Activated CD4-positive, CD25-positive, alpha-beta regulatory T cell treated with anti-CD3 and anti-CD28 coated beads, Interleukin-2, amount 50 U/mL, for 24 hours (primary cell): ENCODE results near the gene PLB1.

Experiments used
- ATAC-seq, 2 donors: fragments of 150-1000 bp; cut with Tn5 transposase; one replicate each; pipeline ENCODE4 v1.10.0; 2021; ENCODE audit warnings: mild to moderate bottlenecking in 1 of 2, moderate library complexity in 1 of 2

PLB1 gene

DNA sequence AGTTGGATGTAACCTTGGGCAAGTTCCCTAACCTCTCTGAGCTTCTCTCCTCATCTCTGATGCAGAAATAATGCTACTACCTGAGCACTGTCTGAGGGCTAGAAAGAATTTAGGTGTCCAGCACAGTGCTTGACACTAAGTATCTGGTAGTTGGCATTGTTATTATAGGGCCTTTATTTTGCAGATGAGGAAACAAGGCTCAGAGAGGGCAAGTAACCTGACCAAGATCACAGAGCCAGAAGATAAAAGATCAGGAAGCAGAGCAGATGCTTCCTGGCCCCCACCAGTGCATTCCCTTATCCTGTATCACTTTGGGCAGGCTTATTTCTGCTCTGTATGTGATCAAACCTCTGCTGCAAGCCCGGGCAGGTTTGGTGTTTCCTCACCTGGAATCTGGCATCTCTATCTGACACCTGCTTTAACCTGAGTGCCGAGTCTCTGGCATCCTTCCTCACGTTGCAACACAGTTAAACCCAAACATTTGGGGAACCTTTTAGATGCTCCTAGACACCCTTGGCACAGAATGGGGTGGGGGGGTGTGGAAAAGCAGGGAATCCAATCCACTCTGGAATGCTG lies 69.9 kb downstream of the PLB1 start:
- ATAC-seq, result no peak

DNA sequence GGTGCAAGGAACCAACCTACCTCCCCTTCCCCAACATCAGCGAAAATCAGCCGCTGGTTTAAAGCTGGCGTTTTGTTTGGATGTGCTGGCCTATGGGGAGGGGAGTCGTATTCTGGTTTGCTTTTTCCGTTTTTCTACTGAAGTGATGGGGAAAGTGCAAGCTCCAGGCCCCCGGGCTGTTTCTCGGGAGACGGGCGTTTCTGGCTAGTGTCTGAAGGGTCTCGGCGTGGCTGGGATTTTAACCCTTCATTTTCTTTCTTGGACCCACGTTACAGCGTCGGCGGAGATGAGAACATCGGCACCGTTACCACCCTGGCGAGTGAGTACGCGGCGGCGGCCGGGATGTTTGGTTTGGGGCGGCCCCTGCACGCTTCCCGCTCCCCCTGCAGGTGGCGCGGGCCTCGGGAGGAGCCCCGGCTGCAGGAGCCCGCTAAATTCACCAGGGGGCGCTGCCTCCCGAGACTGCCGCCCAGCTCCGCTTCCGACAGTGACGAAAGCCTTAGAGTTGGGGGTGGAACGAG lies 70.7 kb downstream of the PLB1 start:
- ATAC-seq, result peak; percentile 94 to 96

DNA sequence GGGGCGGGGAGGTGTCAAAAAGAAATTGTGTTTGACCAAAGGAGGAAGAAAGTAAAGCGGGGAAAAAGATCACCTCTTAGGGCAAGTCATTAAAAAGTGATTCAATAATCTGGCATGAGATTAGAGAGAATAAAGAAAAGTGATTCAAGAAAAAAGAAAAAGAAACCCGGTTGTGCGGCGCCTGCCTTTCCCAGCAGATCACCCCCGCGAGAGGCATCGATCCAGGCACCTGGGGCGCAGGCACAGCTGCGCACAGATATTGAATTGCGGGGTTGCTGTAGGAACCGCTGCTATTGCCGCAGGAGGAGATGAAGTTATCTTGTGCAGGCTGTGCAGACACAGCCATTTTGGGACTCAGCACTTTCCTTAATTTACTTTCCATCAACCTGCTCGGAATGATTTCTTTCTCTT lies 71.2 kb downstream of the PLB1 start:
- peak; percentile 17 to 22 for ATAC-seq

DNA sequence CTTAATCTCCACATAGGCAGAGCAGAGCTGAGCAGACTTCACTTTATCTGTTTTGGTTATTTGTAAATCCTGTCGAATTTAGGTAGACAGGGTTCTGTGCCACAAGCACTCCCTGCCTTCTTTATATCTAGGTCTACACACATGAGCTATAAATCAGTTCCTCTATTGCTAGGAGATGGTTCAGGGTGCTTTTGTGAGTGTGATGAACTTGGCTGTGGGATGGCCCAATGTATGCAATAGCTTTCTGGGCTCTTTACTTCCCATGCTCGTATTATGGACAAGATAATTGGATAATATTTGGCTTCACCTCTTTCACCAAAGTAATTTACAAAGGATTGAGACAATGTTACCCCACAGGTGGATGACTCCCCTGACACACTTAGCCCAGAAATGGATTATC lies 72.2 kb downstream of the PLB1 start:
- ATAC-seq, result no peak

- ATAC-seq, result no peak
Observed at GRCh38 chr2:28568533-28568932, 72.7 kb downstream of the PLB1 start.

DNA sequence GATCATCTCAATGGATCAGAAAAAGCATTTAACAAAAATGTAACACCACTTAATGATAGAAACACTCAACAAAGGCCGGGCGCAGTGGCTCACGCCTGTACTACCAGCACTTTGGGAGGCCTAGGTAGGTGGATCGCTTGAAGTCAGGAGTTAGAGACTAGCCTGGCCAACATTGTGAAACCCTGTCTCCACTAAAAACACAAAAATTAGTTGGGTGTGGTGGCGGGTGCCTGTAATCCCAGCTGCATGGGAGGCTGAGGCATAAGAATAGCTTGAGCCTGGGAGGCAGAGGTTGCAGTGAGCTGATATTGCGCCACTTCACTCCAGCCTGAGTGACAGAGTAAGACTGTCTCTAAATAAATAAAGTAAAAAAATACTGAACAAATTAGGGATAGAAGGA lies 74.6 kb downstream of the PLB1 start:
- no peak for ATAC-seq

DNA sequence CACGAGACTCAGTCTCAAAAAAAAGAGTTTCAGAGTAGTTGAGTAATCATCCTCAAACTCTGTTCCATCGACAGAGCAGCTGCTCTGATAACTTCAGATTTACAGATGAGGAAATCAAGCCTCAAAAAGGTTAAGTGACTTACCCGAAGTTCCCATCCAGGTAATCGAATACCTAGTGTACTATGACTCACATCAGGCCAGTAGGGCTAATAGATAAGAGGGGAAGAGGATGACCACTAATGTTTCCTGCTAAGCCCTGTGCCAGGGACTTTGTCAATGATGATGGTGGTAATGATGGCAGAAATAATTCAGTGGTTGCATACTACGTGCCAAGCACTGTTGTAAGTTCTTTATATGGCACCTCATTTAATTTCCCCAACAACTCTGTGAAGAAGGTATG lies 80.9 kb downstream of the PLB1 start:
- no peak for ATAC-seq

- ATAC-seq, result no peak
Observed at GRCh38 chr2:28577791-28578680, 82.2 kb downstream of the PLB1 start.

DNA sequence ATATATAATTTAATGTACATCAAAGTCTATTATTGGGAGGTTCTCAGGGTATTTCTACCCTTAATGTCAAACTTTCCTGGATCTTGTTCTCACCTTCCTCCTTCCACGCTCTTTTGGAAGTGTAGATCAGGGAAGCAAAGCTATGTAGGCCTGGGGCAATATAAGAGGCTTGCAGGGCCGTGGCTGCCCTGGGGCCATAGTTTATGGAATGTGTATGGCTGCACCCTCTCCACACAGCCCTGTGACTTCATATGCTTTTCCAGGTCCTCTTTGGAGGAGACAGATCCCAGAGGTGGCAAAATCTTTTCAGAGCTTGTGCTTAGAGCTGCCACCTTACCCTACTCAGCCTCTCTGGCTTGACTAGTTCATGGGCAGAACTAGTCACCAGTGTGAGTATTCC lies 82.9 kb downstream of the PLB1 start:
- ATAC-seq, result no peak

DNA sequence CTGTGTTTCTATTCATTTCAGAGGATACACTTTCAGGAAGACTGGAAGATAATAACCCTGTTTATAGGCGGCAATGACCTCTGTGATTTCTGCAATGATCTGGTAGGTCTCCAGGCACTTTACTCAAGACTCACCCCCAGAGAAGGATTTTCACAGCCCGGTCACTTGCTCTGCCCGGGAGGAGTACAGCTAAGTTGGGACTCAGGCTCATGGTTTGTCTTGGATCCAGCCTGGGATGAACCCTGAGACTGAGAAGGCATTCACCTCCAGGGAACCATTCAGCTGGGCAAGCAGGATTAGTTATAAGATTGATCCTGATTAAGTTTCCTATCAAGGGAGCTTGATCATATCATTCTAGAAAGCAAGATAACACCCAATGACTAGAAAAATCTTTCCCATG lies 83.7 kb downstream of the PLB1 start:
- no peak for ATAC-seq

DNA sequence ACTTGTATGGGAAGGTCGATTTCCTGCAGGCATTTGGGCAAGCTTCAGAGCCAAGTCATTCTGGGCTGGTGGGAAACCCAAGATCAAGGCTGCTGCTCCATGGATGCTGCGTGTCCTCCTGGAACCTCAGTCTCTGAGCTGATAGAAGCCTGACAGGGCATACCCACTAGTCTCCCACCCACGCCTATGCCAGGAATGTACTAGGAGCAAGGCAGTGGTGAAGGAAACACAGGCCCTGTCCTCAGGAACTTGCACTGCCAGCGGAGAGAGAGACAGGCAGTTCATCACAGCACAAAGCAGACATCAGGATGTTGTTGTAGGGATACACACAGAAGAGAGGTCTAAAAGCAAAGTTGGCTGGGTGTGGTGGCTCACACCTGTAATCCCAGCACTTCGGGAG lies 84.2 kb downstream of the PLB1 start:
- no peak for ATAC-seq

DNA sequence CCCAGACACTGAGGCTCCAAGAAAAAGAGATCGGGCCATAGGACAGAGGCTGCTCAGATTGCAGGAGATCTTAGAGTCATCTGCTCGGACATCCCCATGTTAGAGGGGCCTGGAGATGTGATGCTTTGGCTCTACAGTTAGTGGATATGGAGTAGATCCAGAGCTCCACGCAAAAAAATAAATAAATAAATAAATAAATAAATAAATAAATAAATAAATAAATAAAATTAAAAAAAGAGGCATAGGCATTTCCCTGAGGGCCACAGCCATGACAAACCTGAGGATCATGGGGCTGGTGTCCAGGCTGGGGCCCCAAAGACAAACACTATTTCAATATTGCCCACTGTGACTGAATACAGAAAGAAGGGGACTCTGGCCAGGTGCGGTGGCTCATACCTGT lies 85.5 kb downstream of the PLB1 start:
- ATAC-seq, result no peak

GRCh38 chr2:28582152-28582551 lies 86.3 kb downstream of the PLB1 start:
- ATAC-seq, result no peak

- no peak for ATAC-seq
Observed at GRCh38 chr2:28582595-28582994, 86.7 kb downstream of the PLB1 start.

- peak; percentile 96 for ATAC-seq
Observed at GRCh38 chr2:28583899-28584553, 88.2 kb downstream of the PLB1 start.

- ATAC-seq, result peak; percentile 9 to 36
Observed at GRCh38 chr2:28586867-28587266, 91.0 kb downstream of the PLB1 start.

GRCh38 chr2:28587526-28588291 lies 91.8 kb downstream of the PLB1 start:
- ATAC-seq, result no peak

GRCh38 chr2:28588292-28588670 lies 92.4 kb downstream of the PLB1 start:
- no peak for ATAC-seq

DNA sequence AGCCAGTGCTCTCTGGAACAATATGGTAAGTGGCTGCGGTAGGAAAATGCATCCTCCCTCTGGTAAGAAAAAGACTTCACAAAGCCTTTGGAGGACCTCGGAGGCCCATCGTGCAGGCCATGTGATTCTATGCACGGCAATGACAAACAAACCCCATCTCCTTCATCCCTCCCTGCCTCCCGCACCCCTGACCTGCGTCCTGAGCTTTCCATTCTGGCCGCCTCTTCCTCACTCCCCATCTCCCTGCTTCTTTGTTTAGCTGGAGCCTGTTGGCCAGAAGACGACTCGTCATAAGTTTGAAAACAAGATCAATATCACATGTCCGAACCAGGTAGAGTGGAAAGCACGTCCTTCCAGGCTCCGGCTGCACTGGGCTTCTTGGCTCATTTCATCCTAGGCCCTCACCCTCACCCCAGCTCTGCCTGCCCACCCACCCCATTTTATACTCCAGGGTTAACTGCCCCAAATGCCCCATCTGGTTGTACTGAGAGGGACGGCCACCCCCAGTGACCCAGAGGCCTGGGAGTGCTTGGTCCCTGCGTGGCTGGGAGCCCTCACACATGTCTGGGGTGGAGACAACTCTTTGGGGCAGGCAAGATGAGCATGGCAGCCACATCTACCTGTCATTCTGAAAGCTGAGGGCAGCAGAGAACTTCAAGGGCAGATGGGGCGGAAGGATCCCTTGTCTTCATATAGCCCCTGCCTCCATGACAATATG lies 94.0 kb downstream of the PLB1 start:
- ATAC-seq, result no peak

- ATAC-seq, result no peak
Observed at GRCh38 chr2:28590496-28591301, 94.8 kb downstream of the PLB1 start.

DNA sequence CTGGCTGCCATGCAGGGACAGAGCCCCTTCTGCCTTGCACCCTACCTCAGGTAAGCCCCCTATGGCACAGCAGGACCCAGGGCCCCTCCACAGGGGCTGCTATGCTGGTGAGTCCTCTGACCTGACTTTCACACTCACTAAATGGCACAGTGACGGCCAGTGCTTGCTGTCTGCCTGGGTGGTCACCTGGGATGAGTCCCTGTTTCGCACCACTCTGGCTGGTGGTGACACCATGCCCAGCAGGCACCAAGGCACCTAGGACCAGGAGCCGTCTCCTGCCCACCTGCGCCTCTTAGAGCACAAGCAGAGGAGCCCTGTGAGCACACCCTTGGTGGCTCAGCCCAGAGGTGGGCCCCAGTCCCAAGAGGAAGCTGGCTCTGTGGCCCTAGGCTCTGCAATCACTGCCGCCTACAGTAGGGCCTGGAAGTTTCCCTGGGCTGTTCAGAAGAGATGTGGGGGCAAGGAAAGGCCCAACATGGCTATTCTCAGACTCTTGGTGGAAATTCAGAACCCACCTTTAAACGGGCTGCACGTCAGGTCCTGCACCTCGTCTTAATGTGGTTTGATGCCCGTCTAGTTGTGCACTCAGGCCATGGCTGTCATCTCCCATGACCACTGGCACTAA lies 96.0 kb downstream of the PLB1 start:
- no peak for ATAC-seq
